ENCODE measurements around the gene NEK11. TPM values are rescaled to one million over a fixed set of nuclear protein-coding genes. Genes with fewer than 3 reads are reported as not detected.
"Not testable (repeated sequence)": the region's sequence is repeated elsewhere in the genome, so short reads cannot be mapped to it uniquely, and the experiment has no call there.

NEK11 gene
- total RNA-seq, 1 donor from 2014 or later: 1.1 TPM

GRCh38 chr3:131348911-131349310 lies 322.2 kb downstream of the NEK11 start:
- Mint-ChIP-seq H3K4me3 (ENCODE audit: low read depth) (no peak overlapping the region), H3K36me3 (ENCODE audit: low read depth) (no peaks in the 10 kb centered on the region), H3K27ac (no peak overlapping the region), H3K9me3 (no peaks in the 10 kb centered on the region), H3K27me3 (ENCODE audit: low read depth) (peaks cover 7% of the 10 kb centered on the region), H3K4me1 (ENCODE audit: low read depth) (peaks cover 5% of the 10 kb centered on the region)
- no peak for DNase-seq (ENCODE audit: low spot score)
- intact Hi-C loops (cut with micrococcal nuclease): no loop called here

- no peaks in the 10 kb centered on the region for H3K36me3 Mint-ChIP-seq (ENCODE audit: low read depth)
- H3K27me3 Mint-ChIP-seq (ENCODE audit: low read depth): peaks cover 7% of the 10 kb centered on the region
- intact Hi-C loops (cut with micrococcal nuclease): no loop called here
- DNase-seq (ENCODE audit: low spot score): no peak
- H3K9me3 Mint-ChIP-seq: no peaks in the 10 kb centered on the region
- peaks cover 5% of the 10 kb centered on the region for H3K4me1 Mint-ChIP-seq (ENCODE audit: low read depth)
- no peak overlapping the region for H3K4me3 Mint-ChIP-seq (ENCODE audit: low read depth)
- no peak overlapping the region for H3K27ac Mint-ChIP-seq
Observed at GRCh38 chr3:131349454-131349853, 322.8 kb downstream of the NEK11 start.

GRCh38 chr3:131349946-131350347 lies 323.3 kb downstream of the NEK11 start:
- intact Hi-C loops (cut with micrococcal nuclease): no loop called here
- DNase-seq (ENCODE audit: low spot score): no peak
- no peaks in the 10 kb centered on the region for H3K9me3 Mint-ChIP-seq
- peaks cover 7% of the 10 kb centered on the region for H3K27me3 Mint-ChIP-seq (ENCODE audit: low read depth)
- no peak overlapping the region for H3K27ac Mint-ChIP-seq
- peaks cover 5% of the 10 kb centered on the region for H3K4me1 Mint-ChIP-seq (ENCODE audit: low read depth)
- H3K36me3 Mint-ChIP-seq (ENCODE audit: low read depth): no peaks in the 10 kb centered on the region
- no peak overlapping the region for H3K4me3 Mint-ChIP-seq (ENCODE audit: low read depth)

- peaks cover 5% of the 10 kb centered on the region for H3K4me1 Mint-ChIP-seq (ENCODE audit: low read depth)
- DNase-seq (ENCODE audit: low spot score): no peak
- no peaks in the 10 kb centered on the region for H3K9me3 Mint-ChIP-seq
- no peaks in the 10 kb centered on the region for H3K36me3 Mint-ChIP-seq (ENCODE audit: low read depth)
- H3K27me3 Mint-ChIP-seq (ENCODE audit: low read depth): peaks cover 7% of the 10 kb centered on the region
- H3K4me3 Mint-ChIP-seq (ENCODE audit: low read depth): no peak overlapping the region
- H3K27ac Mint-ChIP-seq: no peak overlapping the region
- intact Hi-C loops (cut with micrococcal nuclease): no loop called here
Observed at GRCh38 chr3:131350506-131350905, 323.8 kb downstream of the NEK11 start.

GRCh38 chr3:131353016-131353877 lies 326.6 kb downstream of the NEK11 start:
- peaks cover 3% of the 10 kb centered on the region for H3K27me3 Mint-ChIP-seq (ENCODE audit: low read depth)
- no peaks in the 10 kb centered on the region for H3K9me3 Mint-ChIP-seq
- no peak overlapping the region for H3K4me3 Mint-ChIP-seq (ENCODE audit: low read depth)
- H3K4me1 Mint-ChIP-seq (ENCODE audit: low read depth): peaks cover 5% of the 10 kb centered on the region
- DNase-seq (ENCODE audit: low spot score): no peak
- no peaks in the 10 kb centered on the region for H3K36me3 Mint-ChIP-seq (ENCODE audit: low read depth)
- intact Hi-C loops (cut with micrococcal nuclease): no loop called here
- no peak overlapping the region for H3K27ac Mint-ChIP-seq

GRCh38 chr3:131353986-131354385 lies 327.3 kb downstream of the NEK11 start:
- Mint-ChIP-seq H3K4me1 (ENCODE audit: low read depth) (peaks cover 5% of the 10 kb centered on the region), H3K36me3 (ENCODE audit: low read depth) (no peaks in the 10 kb centered on the region), H3K27ac (no peak overlapping the region), H3K4me3 (ENCODE audit: low read depth) (no peak overlapping the region), H3K9me3 (no peaks in the 10 kb centered on the region), H3K27me3 (ENCODE audit: low read depth) (peaks cover under 1% of the 10 kb centered on the region)
- intact Hi-C loops (cut with micrococcal nuclease): no loop called here
- DNase-seq (ENCODE audit: low spot score): no peak

GRCh38 chr3:131356006-131356595 lies 329.4 kb downstream of the NEK11 start:
- peaks cover 1% of the 10 kb centered on the region for H3K27me3 Mint-ChIP-seq (ENCODE audit: low read depth)
- H3K36me3 Mint-ChIP-seq (ENCODE audit: low read depth): no peaks in the 10 kb centered on the region
- no peak overlapping the region for H3K4me3 Mint-ChIP-seq (ENCODE audit: low read depth)
- peaks cover 9% of the 10 kb centered on the region for H3K4me1 Mint-ChIP-seq (ENCODE audit: low read depth)
- H3K27ac Mint-ChIP-seq: no peak overlapping the region
- no peaks in the 10 kb centered on the region for H3K9me3 Mint-ChIP-seq
- intact Hi-C loops (cut with micrococcal nuclease): no loop called here
- no peak for DNase-seq (ENCODE audit: low spot score)

- peaks cover 15% of the 10 kb centered on the region for H3K4me1 Mint-ChIP-seq (ENCODE audit: low read depth)
Observed at GRCh38 chr3:131357275-131357674, 330.6 kb downstream of the NEK11 start.

GRCh38 chr3:131360191-131360755 lies 333.6 kb downstream of the NEK11 start:
- intact Hi-C loops (cut with micrococcal nuclease): no loop called here
- Mint-ChIP-seq H3K9me3 (no peaks in the 10 kb centered on the region), H3K27me3 (ENCODE audit: low read depth) (peaks cover 14% of the 10 kb centered on the region)

More at GRCh38 chr3:131357275-131357674, 330.6 kb downstream of the NEK11 start:
- Mint-ChIP-seq H3K27me3 (ENCODE audit: low read depth) (peaks cover 2% of the 10 kb centered on the region), H3K9me3 (no peaks in the 10 kb centered on the region), H3K36me3 (ENCODE audit: low read depth) (no peaks in the 10 kb centered on the region), H3K27ac (no peak overlapping the region), H3K4me3 (ENCODE audit: low read depth) (no peak overlapping the region)
- no peak for DNase-seq (ENCODE audit: low spot score)
- intact Hi-C loops (cut with micrococcal nuclease): no loop called here

GRCh38 chr3:131361066-131361463 lies 334.4 kb downstream of the NEK11 start:
- Mint-ChIP-seq H3K4me3 (ENCODE audit: low read depth) (peak overlapping the region; percentile 0), H3K4me1 (ENCODE audit: low read depth) (peaks cover 15% of the 10 kb centered on the region), H3K27me3 (ENCODE audit: low read depth) (peaks cover 20% of the 10 kb centered on the region)
- intact Hi-C loops (cut with micrococcal nuclease): loop anchor here (1.0 kb wide), 2 partner anchors 20 to 25 kb away; partner anchors contain the start of gene NUDT16
- not testable (repeated sequence) for DNase-seq (ENCODE audit: low spot score); H3K9me3 Mint-ChIP-seq; H3K36me3 Mint-ChIP-seq (ENCODE audit: low read depth); H3K27ac Mint-ChIP-seq

More at GRCh38 chr3:131360191-131360755, 333.6 kb downstream of the NEK11 start:
- H3K4me3 Mint-ChIP-seq (ENCODE audit: low read depth): no peak overlapping the region
- H3K36me3 Mint-ChIP-seq (ENCODE audit: low read depth): no peaks in the 10 kb centered on the region
- peaks cover 15% of the 10 kb centered on the region for H3K4me1 Mint-ChIP-seq (ENCODE audit: low read depth)
- H3K27ac Mint-ChIP-seq: no peak overlapping the region
- no peak for DNase-seq (ENCODE audit: low spot score)

GRCh38 chr3:131361464-131362421 lies 335.1 kb downstream of the NEK11 start:
- DNase-seq (ENCODE audit: low spot score): no peak
- intact Hi-C loops (cut with micrococcal nuclease): loop anchor here (1.0 kb wide), 2 partner anchors 20 to 25 kb away; partner anchors contain the start of gene NUDT16
- peaks cover 20% of the 10 kb centered on the region for H3K27me3 Mint-ChIP-seq (ENCODE audit: low read depth)
- no peaks in the 10 kb centered on the region for H3K36me3 Mint-ChIP-seq (ENCODE audit: low read depth)
- peak overlapping the region; percentile 70 for H3K4me3 Mint-ChIP-seq (ENCODE audit: low read depth)
- peaks cover 15% of the 10 kb centered on the region for H3K4me1 Mint-ChIP-seq (ENCODE audit: low read depth)
- H3K9me3 Mint-ChIP-seq: no peaks in the 10 kb centered on the region
- no peak overlapping the region for H3K27ac Mint-ChIP-seq

- Mint-ChIP-seq H3K4me3 (ENCODE audit: low read depth) (no peak overlapping the region), H3K27ac (no peak overlapping the region), H3K36me3 (ENCODE audit: low read depth) (no peaks in the 10 kb centered on the region), H3K4me1 (ENCODE audit: low read depth) (peaks cover 15% of the 10 kb centered on the region), H3K9me3 (no peaks in the 10 kb centered on the region), H3K27me3 (ENCODE audit: low read depth) (peaks cover 20% of the 10 kb centered on the region)
- intact Hi-C loops (cut with micrococcal nuclease): no loop called here
- DNase-seq (ENCODE audit: low spot score): no peak
Observed at GRCh38 chr3:131363275-131363674, 336.6 kb downstream of the NEK11 start.
